HepG2 (cell line): ENCODE measurements around the gene TUBA8. TPM values are rescaled to one million over a fixed set of nuclear protein-coding genes. Genes with fewer than 3 reads are reported as not detected.
A peak's percentile ranks its signal among the peaks of the same experiment; 100 is the strongest.

ENCODE experiments used
- ATF7-NPFF ChIP-seq: sonication (generic); formaldehyde crosslinking; IDR thresholded peaks from 2 replicates; pipeline ENCODE4 v1.8.1; 2023; ENCODE audit warnings: mild to moderate bottlenecking, low read depth, missing genetic modification reagents, moderate library complexity
- ELF4 ChIP-seq: sonication (generic); formaldehyde crosslinking; IDR thresholded peaks from 2 replicates; pipeline ENCODE4 v1.5.0; 2020; ENCODE audit warnings: missing genetic modification reagents, mild to moderate bottlenecking, moderate library complexity, borderline replicate concordance
- FIP1L1 ChIP-seq: fragments of 200-400 bp; formaldehyde crosslinking; IDR thresholded peaks from 2 replicates; pipeline ENCODE4 v1.6.1; 2018; ENCODE audit warnings: low read depth, mild to moderate bottlenecking, low read length, moderate library complexity, borderline replicate concordance; ENCODE audit not compliant: insufficient read depth
- FOXP4 ChIP-seq: sonication (generic); formaldehyde crosslinking; IDR thresholded peaks from 2 replicates; pipeline ENCODE4 v1.4.0; 2020; ENCODE audit warnings: missing genetic modification reagents
- GABPB1 ChIP-seq: IDR thresholded peaks from 2 replicates; pipeline ENCODE4 v1.6.1; 2016; ENCODE audit warnings: mild to moderate bottlenecking, missing genetic modification reagents, moderate library complexity, missing compliant biosample characterization
- HIC2 ChIP-seq: sonication (generic); formaldehyde crosslinking; IDR thresholded peaks from 2 replicates; pipeline ENCODE4 v1.9.0; 2022; ENCODE audit warnings: low read depth, missing genetic modification reagents
- MIXL1 ChIP-seq: IDR thresholded peaks from 2 replicates; pipeline ENCODE4 v1.6.1; 2016
- SAP130 ChIP-seq: IDR thresholded peaks from 2 replicates; pipeline ENCODE4 v1.6.1; 2016; ENCODE audit warnings: low read depth
- ZFP36L1 ChIP-seq: sonication (generic); formaldehyde crosslinking; IDR thresholded peaks from 2 replicates; pipeline ENCODE4 v1.8.0; 2022; ENCODE audit warnings: mild to moderate bottlenecking, missing genetic modification reagents, moderate library complexity
- ZNF329 ChIP-seq: sonication (generic); formaldehyde crosslinking; IDR thresholded peaks from 2 replicates; pipeline ENCODE4 v1.9.0; 2021; ENCODE audit warnings: low read depth, mild to moderate bottlenecking, missing genetic modification reagents
- ZNF430 ChIP-seq: sonication (generic); formaldehyde crosslinking; IDR thresholded peaks from 2 replicates; pipeline ENCODE4 v1.9.0; 2021; ENCODE audit warnings: mild to moderate bottlenecking, missing genetic modification reagents
- ZNF460 ChIP-seq: sonication (generic); formaldehyde crosslinking; IDR thresholded peaks from 2 replicates; pipeline ENCODE4 v1.5.1; 2020; ENCODE audit warnings: missing genetic modification reagents, mild to moderate bottlenecking, borderline replicate concordance
- ZNF547 ChIP-seq: sonication (generic); formaldehyde crosslinking; IDR thresholded peaks from 2 replicates; pipeline ENCODE4 v1.5.1; 2020; ENCODE audit warnings: mild to moderate bottlenecking, missing genetic modification reagents
- ZNF556 ChIP-seq: sonication (generic); formaldehyde crosslinking; IDR thresholded peaks from 2 replicates; pipeline ENCODE4 v1.4.0; 2020; ENCODE audit warnings: mild to moderate bottlenecking, missing genetic modification reagents, borderline replicate concordance
- ZNF614 ChIP-seq: IDR thresholded peaks from 2 replicates; pipeline ENCODE4 v1.6.1; 2018; ENCODE audit warnings: missing biosample characterization, missing genetic modification reagents, inconsistent platforms, borderline replicate concordance
- ZNF772 ChIP-seq: sonication (generic); formaldehyde crosslinking; IDR thresholded peaks from 2 replicates; pipeline ENCODE4 v1.5.0; 2020; ENCODE audit warnings: mild to moderate bottlenecking, missing genetic modification reagents
- ZSCAN29 ChIP-seq: sonication (generic); formaldehyde crosslinking; conservative IDR thresholded peaks from 2 replicates; pipeline ENCODE4 v1.4.0; 2020; ENCODE audit warnings: mild to moderate bottlenecking, missing genetic modification reagents
- polyA plus RNA-seq, 8 experiments: library from polyadenylated mRNA; depleted of rRNA in 3 of 8; stranded (reverse) in 7 of 8; unstranded in 1 of 8; fragments of >200 nt; fragmentation: Illumina TruSeq in 4 of 8; extraction: Trizol in 4 of 8; gene quantifications; 2 replicates each; pipeline versions ENCODE4 v1.2.1 to v1.2.3, GENCODE V29; 2011 to 2016; ENCODE audit warnings: low read depth in 4 of 8, missing spikeins in 1 of 8, mixed read lengths in 1 of 8; ENCODE audit not compliant: insufficient read depth in 1 of 8
- total RNA-seq, 5 experiments: library from RNA; depleted of rRNA; stranded (reverse); fragments of >200 nt; fragmentation: Illumina TruSeq; extraction: Trizol; gene quantifications; 2 replicates each; pipeline ENCODE4 v1.2.3, GENCODE V29; 2016; ENCODE audit warnings: low read depth in 1 of 5
- TF ChIP-seq, protein P1 (sequence below): sonication (generic); formaldehyde crosslinking; IDR thresholded peaks from 2 replicates; pipeline ENCODE4 v1.5.1; 2020; ENCODE audit warnings: mild to moderate bottlenecking, missing genetic modification reagents, moderate library complexity
- TF ChIP-seq, protein P2 (sequence below): sonication (generic); formaldehyde crosslinking; IDR thresholded peaks from 2 replicates; pipeline ENCODE4 v1.4.0; 2020; ENCODE audit warnings: missing genetic modification reagents

TUBA8 gene
- total and polyA plus RNA-seq, 2 of the 13 experiments (the other 11 are each of a cell fraction or from before 2014, with no cell fraction given), result 0.35 to 0.69 TPM

GRCh38 chr22:18110194-18110953 is at the start of gene TUBA8 (continued):
- TF ChIP-seq ZFP36L1 (no peak), HIC2 (CRISPR knock-in tag) (0 out of 2 replicates have a peak, but pooled peaks have one; percentile 39), ZNF772 (CRISPR knock-in tag) (0 out of 2 replicates have a peak, but pooled peaks have one; percentile 27), ZNF556 (CRISPR knock-in tag) (no peak), ZSCAN29 (CRISPR knock-in tag) (peak; percentile 80; the same call in 1 of the 2 replicates), GABPB1 (CRISPR knock-in tag) (peak; percentile 36; the same call in 1 of the 2 replicates), ATF7-NPFF (CRISPR knock-in tag) (no peak), ZNF614 (CRISPR knock-in tag) (no peak), ZNF329 (CRISPR knock-in tag) (no peak), SAP130 (CRISPR knock-in tag) (peak; percentile 33; the same call in 1 of the 2 replicates), ZNF460 (no peak), MIXL1 (no peak), ZNF547 (CRISPR knock-in tag) (peak; percentile 4; the same call in 1 of the 2 replicates), ELF4 (CRISPR knock-in tag) (no peak), ZNF430 (CRISPR knock-in tag) (no peak), FOXP4 (CRISPR knock-in tag) (no peak), FIP1L1 (no peak)
- TF ChIP-seq, protein P1, sequence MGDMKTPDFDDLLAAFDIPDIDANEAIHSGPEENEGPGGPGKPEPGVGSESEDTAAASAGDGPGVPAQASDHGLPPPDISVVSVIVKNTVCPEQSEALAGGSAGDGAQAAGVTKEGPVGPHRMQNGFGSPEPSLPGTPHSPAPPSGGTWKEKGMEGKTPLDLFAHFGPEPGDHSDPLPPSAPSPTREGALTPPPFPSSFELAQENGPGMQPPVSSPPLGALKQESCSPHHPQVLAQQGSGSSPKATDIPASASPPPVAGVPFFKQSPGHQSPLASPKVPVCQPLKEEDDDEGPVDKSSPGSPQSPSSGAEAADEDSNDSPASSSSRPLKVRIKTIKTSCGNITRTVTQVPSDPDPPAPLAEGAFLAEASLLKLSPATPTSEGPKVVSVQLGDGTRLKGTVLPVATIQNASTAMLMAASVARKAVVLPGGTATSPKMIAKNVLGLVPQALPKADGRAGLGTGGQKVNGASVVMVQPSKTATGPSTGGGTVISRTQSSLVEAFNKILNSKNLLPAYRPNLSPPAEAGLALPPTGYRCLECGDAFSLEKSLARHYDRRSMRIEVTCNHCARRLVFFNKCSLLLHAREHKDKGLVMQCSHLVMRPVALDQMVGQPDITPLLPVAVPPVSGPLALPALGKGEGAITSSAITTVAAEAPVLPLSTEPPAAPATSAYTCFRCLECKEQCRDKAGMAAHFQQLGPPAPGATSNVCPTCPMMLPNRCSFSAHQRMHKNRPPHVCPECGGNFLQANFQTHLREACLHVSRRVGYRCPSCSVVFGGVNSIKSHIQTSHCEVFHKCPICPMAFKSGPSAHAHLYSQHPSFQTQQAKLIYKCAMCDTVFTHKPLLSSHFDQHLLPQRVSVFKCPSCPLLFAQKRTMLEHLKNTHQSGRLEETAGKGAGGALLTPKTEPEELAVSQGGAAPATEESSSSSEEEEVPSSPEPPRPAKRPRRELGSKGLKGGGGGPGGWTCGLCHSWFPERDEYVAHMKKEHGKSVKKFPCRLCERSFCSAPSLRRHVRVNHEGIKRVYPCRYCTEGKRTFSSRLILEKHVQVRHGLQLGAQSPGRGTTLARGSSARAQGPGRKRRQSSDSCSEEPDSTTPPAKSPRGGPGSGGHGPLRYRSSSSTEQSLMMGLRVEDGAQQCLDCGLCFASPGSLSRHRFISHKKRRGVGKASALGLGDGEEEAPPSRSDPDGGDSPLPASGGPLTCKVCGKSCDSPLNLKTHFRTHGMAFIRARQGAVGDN (CRISPR knock-in tag), result peak; percentile 78
- TF ChIP-seq, protein P2, sequence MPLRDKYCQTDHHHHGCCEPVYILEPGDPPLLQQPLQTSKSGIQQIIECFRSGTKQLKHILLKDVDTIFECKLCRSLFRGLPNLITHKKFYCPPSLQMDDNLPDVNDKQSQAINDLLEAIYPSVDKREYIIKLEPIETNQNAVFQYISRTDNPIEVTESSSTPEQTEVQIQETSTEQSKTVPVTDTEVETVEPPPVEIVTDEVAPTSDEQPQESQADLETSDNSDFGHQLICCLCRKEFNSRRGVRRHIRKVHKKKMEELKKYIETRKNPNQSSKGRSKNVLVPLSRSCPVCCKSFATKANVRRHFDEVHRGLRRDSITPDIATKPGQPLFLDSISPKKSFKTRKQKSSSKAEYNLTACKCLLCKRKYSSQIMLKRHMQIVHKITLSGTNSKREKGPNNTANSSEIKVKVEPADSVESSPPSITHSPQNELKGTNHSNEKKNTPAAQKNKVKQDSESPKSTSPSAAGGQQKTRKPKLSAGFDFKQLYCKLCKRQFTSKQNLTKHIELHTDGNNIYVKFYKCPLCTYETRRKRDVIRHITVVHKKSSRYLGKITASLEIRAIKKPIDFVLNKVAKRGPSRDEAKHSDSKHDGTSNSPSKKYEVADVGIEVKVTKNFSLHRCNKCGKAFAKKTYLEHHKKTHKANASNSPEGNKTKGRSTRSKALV (CRISPR knock-in tag), result peak; percentile 89
